Endothelial cell of umbilical vein (primary cell): ENCODE measurements around the gene ZCCHC14. TPM values are rescaled to one million over a fixed set of nuclear protein-coding genes. Genes with fewer than 3 reads are reported as not detected.
"Not testable (repeated sequence)": the region's sequence is repeated elsewhere in the genome, so short reads cannot be mapped to it uniquely, and the experiment has no call there.

Experiments
- BruUV-seq: library from RNA; stranded (reverse); fragments of 400-500 nt; replicated peaks from 2 replicates; lab custom pipeline; 2021; lab: Mats Ljungman, UMichigan
- CTCF ChIA-PET: fragments of 300-600, 350-600 bp; sonication (Branson Sonifier 250); formaldehyde crosslinking; loops from one replicate; lab custom pipeline; 2021; ENCODE audit warnings: antibody characterized with exemption, inconsistent platforms; lab: Charles Lee
- POLR2A ChIA-PET: fragments of 300-600, 350-600 bp; sonication (Branson Sonifier 250); formaldehyde crosslinking; loops from one replicate; lab custom pipeline; 2021; ENCODE audit warnings: antibody characterized with exemption, inconsistent platforms; lab: Charles Lee
- DNase-seq: peaks from one replicate; pipeline ENCODE4 v3.0.0-alpha.2; 2011; ENCODE audit warnings: low read depth, low spot score
- FAIRE-seq: peaks from 2 replicates; lab custom pipeline; 2011; peaks lifted over from hg19 to GRCh38; lab: Jason Lieb, UNC
- H2AFZ ChIP-seq: 2 replicates; pipeline ENCODE4 v1.6.0; 2012; ENCODE audit warnings: low read depth, low read length, control low read depth, inconsistent platforms
- H3K27ac ChIP-seq: 2 replicates; pipeline ENCODE4 v1.5.1; 2011; ENCODE audit warnings: low read depth, mild to moderate bottlenecking, control low read depth, low read length, moderate library complexity; ENCODE audit not compliant: insufficient read depth
- H3K27me3 ChIP-seq, 2 experiments: 2 replicates each; pipeline versions ENCODE4 v1.6.0 to v1.6.1; 2011; ENCODE audit warnings: low read length in 2 of 2, mixed read lengths in 1 of 2; ENCODE audit not compliant: control insufficient read depth in 2 of 2, insufficient read depth in 2 of 2
- H3K36me3 ChIP-seq, 2 experiments: 2 replicates in 1 of 2; 3 replicates in 1 of 2; pipeline ENCODE4 v1.5.1; 2011; ENCODE audit warnings: low read length in 2 of 2, mild to moderate bottlenecking in 1 of 2, moderate library complexity in 1 of 2; ENCODE audit not compliant: control insufficient read depth in 2 of 2, insufficient read depth in 2 of 2; ENCODE audit errors: extremely low read depth in 1 of 2
- H3K4me1 ChIP-seq: 3 replicates; pipeline ENCODE4 v1.5.1; 2011; ENCODE audit warnings: mild to moderate bottlenecking, low read length; ENCODE audit not compliant: control insufficient read depth, insufficient read depth; ENCODE audit errors: extremely low read depth
- H3K4me2 ChIP-seq: 2 replicates; pipeline ENCODE4 v1.6.1; 2011; ENCODE audit warnings: low read length, control low read depth, mixed read lengths; ENCODE audit not compliant: insufficient read depth
- H3K4me3 ChIP-seq, 3 experiments: fragments of 200-600 bp in 1 of 3; sonication (generic), shearing (Covaris generic) in 1 of 3; replicated peaks in 1 of 3; 2 replicates each; pipeline ENCODE4 v1.5.1; 2011 to 2016; ENCODE audit warnings: control low read depth in 3 of 3, low read length in 3 of 3, mild to moderate bottlenecking in 2 of 3, inconsistent platforms in 1 of 3, low read depth in 1 of 3, moderate library complexity in 1 of 3; ENCODE audit not compliant: insufficient read depth in 1 of 3
- H3K79me2 ChIP-seq: 2 replicates; pipeline ENCODE4 v1.6.0; 2012; ENCODE audit warnings: low read length, inconsistent platforms; ENCODE audit not compliant: control insufficient read depth, insufficient read depth
- H3K9ac ChIP-seq: replicated peaks from 2 replicates; pipeline ENCODE3; 2011; ENCODE audit warnings: low read length, control low read depth; ENCODE audit not compliant: insufficient read depth; ENCODE audit errors: extremely low read depth
- H3K9me1 ChIP-seq: replicated peaks from 3 replicates; pipeline ENCODE4 v1.6.0; 2011; ENCODE audit warnings: mild to moderate bottlenecking, low read length; ENCODE audit not compliant: control insufficient read depth, insufficient read depth; ENCODE audit errors: extremely low read depth
- H3K9me3 ChIP-seq: replicated peaks from 2 replicates; pipeline ENCODE4 v1.5.1; 2012; ENCODE audit warnings: low read length, inconsistent platforms; ENCODE audit not compliant: control insufficient read depth, insufficient read depth
- H4K20me1 ChIP-seq: replicated peaks from 2 replicates; pipeline ENCODE3; 2011; ENCODE audit warnings: mild to moderate bottlenecking, low read length; ENCODE audit not compliant: control insufficient read depth, insufficient read depth; ENCODE audit errors: extremely low read depth
- EZH2 ChIP-seq: IDR thresholded peaks from 2 replicates; pipeline ENCODE4 v1.6.1; 2012; ENCODE audit warnings: borderline replicate concordance, low read depth, mild to moderate bottlenecking, moderate library complexity, low read length, inconsistent platforms; ENCODE audit not compliant: severe bottlenecking
- FOS ChIP-seq: IDR thresholded peaks from 2 replicates; pipeline ENCODE4 v1.6.1; 2011; ENCODE audit warnings: mild to moderate bottlenecking, low read length, moderate library complexity, borderline replicate concordance; ENCODE audit not compliant: insufficient read depth
- GATA2 ChIP-seq: IDR thresholded peaks from 2 replicates; pipeline ENCODE4 v1.7.0; 2011; ENCODE audit warnings: low read depth, mild to moderate bottlenecking, moderate library complexity, mixed read lengths, low read length; ENCODE audit not compliant: insufficient read length, insufficient read depth
- JUN ChIP-seq: IDR thresholded peaks from 2 replicates; pipeline ENCODE4 v1.6.1; 2011; ENCODE audit warnings: borderline replicate concordance, low read depth; ENCODE audit not compliant: insufficient read length, insufficient read depth
- MYC ChIP-seq: IDR thresholded peaks from one replicate; pipeline ENCODE4 v1.6.1; 2011; ENCODE audit warnings: mild to moderate bottlenecking, low read depth, low read length
- POLR2A ChIP-seq: IDR thresholded peaks from 2 replicates; pipeline ENCODE4 v1.6.1; 2012; ENCODE audit warnings: low read depth, mild to moderate bottlenecking, control low read depth, low read length
- POLR2AphosphoS5 ChIP-seq: IDR thresholded peaks from 2 replicates; pipeline ENCODE4 v1.6.1; 2012; ENCODE audit warnings: low read depth, mild to moderate bottlenecking, control low read depth, low read length, moderate library complexity; ENCODE audit not compliant: insufficient read depth
- dilution Hi-C: fragments of 300-500 bp; cut with MboI; formaldehyde crosslinking; loops from one replicate; pipeline ENCODE4 v1.15.0; 2019; ENCODE audit warnings: low sequenced_read_pairs; ENCODE audit not compliant: extremely low pct_ligation_motif_present
- intact Hi-C: fragments of 100-400 bp; cut with micrococcal nuclease; formaldehyde crosslinking; loops from one replicate; pipeline ENCODE4 v1.10.0; 2022
- polyA plus RNA-seq, 4 experiments: library from polyadenylated mRNA; depleted of rRNA in 3 of 4; stranded (reverse) in 3 of 4; unstranded in 1 of 4; fragments of >200 nt; gene quantifications; 2 replicates each; pipeline versions ENCODE4 v1.2.1 to v1.2.3, GENCODE V29; 2011 to 2012; ENCODE audit warnings: missing spikeins in 1 of 4
- total RNA-seq: library from RNA; stranded (reverse); gene quantifications from 2 replicates; pipeline ENCODE4 v1.2.3, GENCODE V29; 2021
- TF ChIP-seq, protein P1 (sequence below), 2 donors: IDR thresholded peaks; 1 replicate in 1 of 2; 2 replicates in 1 of 2; pipeline ENCODE4 v1.5.1; 2011; ENCODE audit warnings: low read length in 2 of 2, mild to moderate bottlenecking in 2 of 2, moderate library complexity in 2 of 2, control low read depth in 1 of 2, inconsistent platforms in 1 of 2, low read depth in 1 of 2; ENCODE audit not compliant: insufficient read depth in 1 of 2; ENCODE audit errors: extremely low read depth in 1 of 2
- TF ChIP-seq, protein P2 (sequence below): IDR thresholded peaks from 2 replicates; pipeline ENCODE4 v1.6.1; 2011; ENCODE audit not compliant: insufficient read depth, insufficient read length

ZCCHC14 gene
- total and polyA plus RNA-seq, 2 donors (not counting 3 experiments of a cell fraction or from before 2014, with no cell fraction given) = 9.5 to 30.9 TPM

DNA sequence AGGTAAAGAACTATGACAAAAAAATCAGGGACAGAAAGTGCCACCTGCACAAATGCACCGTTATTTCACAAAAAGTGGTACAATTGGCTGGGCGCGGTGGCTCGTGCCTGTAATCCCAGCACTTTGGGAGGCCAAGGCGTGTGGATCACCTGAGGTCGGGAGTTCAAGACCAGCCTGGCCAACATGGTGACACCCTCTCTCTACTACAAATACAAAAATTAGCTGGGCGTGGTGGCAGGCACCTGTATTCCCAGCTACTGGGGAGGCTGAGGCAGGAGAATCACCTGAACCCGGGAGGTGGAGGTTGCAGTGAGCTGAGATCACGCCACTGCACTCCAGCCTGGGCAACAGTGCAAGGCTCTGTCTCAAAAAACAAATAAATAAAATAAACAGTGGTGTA is 102.9 kb downstream of the ZCCHC14 start:
- H3K27me3 ChIP-seq, H3K9me1 ChIP-seq, H3K4me3 ChIP-seq, H3K9me3 ChIP-seq, POLR2A ChIA-PET, H2AFZ ChIP-seq, CTCF ChIA-PET, H3K27ac ChIP-seq, H3K36me3 ChIP-seq, dilution Hi-C loops, H3K9ac ChIP-seq, FAIRE-seq, H4K20me1 ChIP-seq, BruUV-seq, DNase-seq, H3K4me2 ChIP-seq: not testable (repeated sequence)
- intact Hi-C loops = loop anchor here (5.0 to 10.0 kb wide), 5 partner anchors 47 to 828 kb away; no protein-coding TSS in a partner anchor
- H3K4me1 ChIP-seq = peaks cover 34% of the 10 kb centered on the region
- peaks cover 24% of the 10 kb centered on the region for H3K79me2 ChIP-seq

DNA sequence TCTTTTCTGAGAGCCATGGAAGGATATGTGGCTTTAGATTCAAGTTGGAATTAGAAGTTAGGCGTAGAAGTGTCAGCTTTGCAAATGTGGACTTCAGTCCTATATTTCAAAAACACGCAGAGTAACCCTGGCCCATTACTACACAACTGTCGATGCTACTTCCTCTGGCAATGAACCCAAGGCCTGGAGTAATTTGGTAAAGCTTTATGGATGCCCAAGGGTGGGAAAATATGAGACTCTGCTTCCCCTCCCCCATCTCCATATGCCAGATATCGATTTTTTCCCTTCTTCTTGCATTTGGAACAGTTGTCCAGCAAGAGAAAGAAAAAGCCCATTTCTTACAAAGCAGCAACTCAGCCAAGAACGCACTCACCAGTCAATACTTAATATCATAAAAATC is 103.6 kb downstream of the ZCCHC14 start:
- H3K4me1 ChIP-seq = peaks cover 29% of the 10 kb centered on the region
- DNase-seq (no peak), FAIRE-seq (no peak)
- no peaks in the 10 kb centered on the region for H4K20me1 ChIP-seq
- intact Hi-C loops (loop anchor here (5.0 to 10.0 kb wide), 3 partner anchors 324 to 724 kb away; no protein-coding TSS in a partner anchor), dilution Hi-C loops (no loop called here)
- POLR2A ChIA-PET = no interaction called here
- no peak overlapping the region for H3K9ac ChIP-seq
- no peaks in the 10 kb centered on the region for H3K36me3 ChIP-seq
- no peaks in the 10 kb centered on the region for H3K9me3 ChIP-seq
- H3K4me2 ChIP-seq = no peak overlapping the region
- CTCF ChIA-PET = no interaction called here
- H3K79me2 ChIP-seq = peaks cover 17% of the 10 kb centered on the region
- H2AFZ ChIP-seq = no peak overlapping the region
- TF ChIP-seq FOS = no peak
- TF ChIP-seq JUN = no peak
- TF ChIP-seq, protein P1, sequence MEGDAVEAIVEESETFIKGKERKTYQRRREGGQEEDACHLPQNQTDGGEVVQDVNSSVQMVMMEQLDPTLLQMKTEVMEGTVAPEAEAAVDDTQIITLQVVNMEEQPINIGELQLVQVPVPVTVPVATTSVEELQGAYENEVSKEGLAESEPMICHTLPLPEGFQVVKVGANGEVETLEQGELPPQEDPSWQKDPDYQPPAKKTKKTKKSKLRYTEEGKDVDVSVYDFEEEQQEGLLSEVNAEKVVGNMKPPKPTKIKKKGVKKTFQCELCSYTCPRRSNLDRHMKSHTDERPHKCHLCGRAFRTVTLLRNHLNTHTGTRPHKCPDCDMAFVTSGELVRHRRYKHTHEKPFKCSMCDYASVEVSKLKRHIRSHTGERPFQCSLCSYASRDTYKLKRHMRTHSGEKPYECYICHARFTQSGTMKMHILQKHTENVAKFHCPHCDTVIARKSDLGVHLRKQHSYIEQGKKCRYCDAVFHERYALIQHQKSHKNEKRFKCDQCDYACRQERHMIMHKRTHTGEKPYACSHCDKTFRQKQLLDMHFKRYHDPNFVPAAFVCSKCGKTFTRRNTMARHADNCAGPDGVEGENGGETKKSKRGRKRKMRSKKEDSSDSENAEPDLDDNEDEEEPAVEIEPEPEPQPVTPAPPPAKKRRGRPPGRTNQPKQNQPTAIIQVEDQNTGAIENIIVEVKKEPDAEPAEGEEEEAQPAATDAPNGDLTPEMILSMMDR (IDR thresholded peaks at IDR 0.05; ENCODE audit: extremely low read depth in 1 of 2, insufficient read depth in 1 of 2, low read depth in 1 of 2, low read length in 2 of 2) = no peak
- no peak for TF ChIP-seq POLR2AphosphoS5
- no peak for TF ChIP-seq POLR2A
- TF ChIP-seq GATA2 = no peak
- TF ChIP-seq, protein P2, sequence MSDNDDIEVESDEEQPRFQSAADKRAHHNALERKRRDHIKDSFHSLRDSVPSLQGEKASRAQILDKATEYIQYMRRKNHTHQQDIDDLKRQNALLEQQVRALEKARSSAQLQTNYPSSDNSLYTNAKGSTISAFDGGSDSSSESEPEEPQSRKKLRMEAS = no peak
- no peak for TF ChIP-seq EZH2
- no peak for TF ChIP-seq MYC
- peak overlapping the region; percentile 84 for H3K27ac ChIP-seq
- H3K4me3 ChIP-seq = no peak overlapping the region
- no peaks in the 10 kb centered on the region for H3K9me1 ChIP-seq
- H3K27me3 ChIP-seq = no peaks in the 10 kb centered on the region
- no TSS peak for BruUV-seq
